Measurements from ENCODE around the gene CAPN1. TPM values are rescaled to one million over a fixed set of nuclear protein-coding genes. Genes with fewer than 3 reads are reported as not detected.
"Not testable (repeated sequence)": the region's sequence is repeated elsewhere in the genome, so short reads cannot be mapped to it uniquely, and the experiment has no call there.

CAPN1 gene
- total RNA-seq, 2 experiments from 2014 or later = 80.3 to 83.2 TPM

DNA sequence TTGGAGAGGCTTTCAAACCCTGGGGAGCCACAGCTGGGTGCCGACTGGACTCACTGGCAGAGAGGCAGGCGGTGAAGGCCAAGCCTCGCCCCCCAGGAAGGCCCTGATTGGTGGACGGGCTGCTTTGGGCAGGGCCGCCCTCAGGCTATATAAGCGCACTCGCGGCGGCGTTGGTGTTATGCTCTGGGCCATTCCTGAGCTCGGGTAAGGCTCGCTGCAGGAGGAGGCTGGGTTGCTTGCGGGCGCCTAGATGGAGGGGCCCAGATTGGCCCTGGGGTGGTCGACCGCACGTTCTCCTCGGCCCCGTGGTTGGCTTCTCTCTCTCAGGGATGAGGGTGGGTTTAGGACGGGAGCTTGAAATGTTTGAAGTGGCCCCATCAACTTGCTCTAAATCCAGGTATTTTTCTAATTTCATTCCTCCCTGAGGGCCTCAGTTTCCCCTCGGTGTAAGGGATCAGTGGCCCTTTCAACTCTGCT lies 11.6 kb upstream of the CAPN1 start, which contains the start of gene SPDYC:
Gene SPDYC, plus strand, starts transcription at position 176 of the 477 bp plus-strand sequence. CDS start 1,125 bp downstream, outside the sequence.
- Mint-ChIP-seq H3K4me3 (no peak within 1 kb of the TSS), H3K36me3 (ENCODE audit: low read depth) (no peaks in the 10 kb centered on the region), H3K27me3 (no peaks in the 10 kb centered on the region), H3K4me1 (ENCODE audit: low read depth) (no peaks in the 10 kb centered on the region), H3K27ac (peak within 1 kb of the TSS; percentile 24), H3K9me3 (no peaks in the 10 kb centered on the region)
- intact Hi-C loops (cut with DNase I, micrococcal nuclease) = no loop called here
- Histone ChIP-seq H3K4me1 (ENCODE audit: insufficient read depth, low read length) (peaks cover 9% of the 10 kb centered on the region), H3K4me3 (ENCODE audit: low read length) (no peak within 1 kb of the TSS), H3K36me3 (ENCODE audit: insufficient read depth, low read length) (no peaks in the 10 kb centered on the region), H3K27me3 (ENCODE audit: control insufficient read depth in 1 of 2, insufficient read depth in 2 of 2, low read length in 2 of 2) (no peaks in the 10 kb centered on the region), H3K9me3 (ENCODE audit: control insufficient read depth in 1 of 2, insufficient read depth in 1 of 2, low read length in 2 of 2) (no peaks in the 10 kb centered on the region), H3K27ac (ENCODE audit: low read depth in 1 of 2, low read length in 2 of 2) (no peak within 1 kb of the TSS)
- DNase-seq (no peak), ATAC-seq (ENCODE audit: poor library complexity) (no peak)
- TF ChIP-seq, protein P1, sequence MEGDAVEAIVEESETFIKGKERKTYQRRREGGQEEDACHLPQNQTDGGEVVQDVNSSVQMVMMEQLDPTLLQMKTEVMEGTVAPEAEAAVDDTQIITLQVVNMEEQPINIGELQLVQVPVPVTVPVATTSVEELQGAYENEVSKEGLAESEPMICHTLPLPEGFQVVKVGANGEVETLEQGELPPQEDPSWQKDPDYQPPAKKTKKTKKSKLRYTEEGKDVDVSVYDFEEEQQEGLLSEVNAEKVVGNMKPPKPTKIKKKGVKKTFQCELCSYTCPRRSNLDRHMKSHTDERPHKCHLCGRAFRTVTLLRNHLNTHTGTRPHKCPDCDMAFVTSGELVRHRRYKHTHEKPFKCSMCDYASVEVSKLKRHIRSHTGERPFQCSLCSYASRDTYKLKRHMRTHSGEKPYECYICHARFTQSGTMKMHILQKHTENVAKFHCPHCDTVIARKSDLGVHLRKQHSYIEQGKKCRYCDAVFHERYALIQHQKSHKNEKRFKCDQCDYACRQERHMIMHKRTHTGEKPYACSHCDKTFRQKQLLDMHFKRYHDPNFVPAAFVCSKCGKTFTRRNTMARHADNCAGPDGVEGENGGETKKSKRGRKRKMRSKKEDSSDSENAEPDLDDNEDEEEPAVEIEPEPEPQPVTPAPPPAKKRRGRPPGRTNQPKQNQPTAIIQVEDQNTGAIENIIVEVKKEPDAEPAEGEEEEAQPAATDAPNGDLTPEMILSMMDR (IDR thresholded peaks at IDR 0.05) = no peak
- CTCF ChIA-PET = no interaction called here
- POLR2A ChIA-PET = no interaction called here

DNA sequence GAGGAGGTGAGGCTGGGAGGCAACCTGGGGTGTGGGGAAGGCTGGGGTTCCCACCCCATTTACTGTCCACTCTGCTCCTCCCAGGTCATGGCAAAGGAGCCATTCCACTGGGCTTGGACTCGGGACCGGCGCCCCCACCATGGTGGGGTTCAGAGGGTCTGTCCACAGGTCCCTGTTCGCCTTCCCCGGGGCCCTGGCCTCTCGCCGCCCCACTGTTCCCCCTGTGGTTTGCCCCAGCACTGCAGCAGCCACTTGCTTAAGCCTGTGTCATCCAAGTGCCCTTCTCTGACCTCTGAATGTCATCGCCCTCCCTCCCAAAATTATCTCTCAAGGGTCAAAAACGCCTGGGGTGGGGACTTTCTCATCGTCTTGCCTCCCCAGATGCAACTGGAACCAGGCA lies 9.1 kb upstream of the CAPN1 start:
- DNase-seq (no peak), ATAC-seq (ENCODE audit: poor library complexity) (no peak)
- Mint-ChIP-seq H3K9me3 (no peaks in the 10 kb centered on the region), H3K27me3 (no peaks in the 10 kb centered on the region), H3K36me3 (ENCODE audit: low read depth) (no peaks in the 10 kb centered on the region), H3K4me3 (no peak overlapping the region), H3K4me1 (ENCODE audit: low read depth) (no peaks in the 10 kb centered on the region), H3K27ac (no peak overlapping the region)
- TF ChIP-seq, protein P1 (IDR thresholded peaks at IDR 0.05) = no peak
- POLR2A ChIA-PET = no interaction called here
- no peaks in the 10 kb centered on the region for H3K36me3 ChIP-seq (ENCODE audit: insufficient read depth, low read length)
- intact Hi-C loops (cut with DNase I, micrococcal nuclease) = no loop called here
- peaks cover 9% of the 10 kb centered on the region for H3K4me1 ChIP-seq (ENCODE audit: insufficient read depth, low read length)
- no peak overlapping the region for H3K4me3 ChIP-seq (ENCODE audit: low read length)
- no peaks in the 10 kb centered on the region for H3K27me3 ChIP-seq (ENCODE audit: control insufficient read depth in 1 of 2, insufficient read depth in 2 of 2, low read length in 2 of 2)
- no peak overlapping the region for H3K27ac ChIP-seq (ENCODE audit: low read depth in 1 of 2, low read length in 2 of 2)
- CTCF ChIA-PET = no interaction called here
- H3K9me3 ChIP-seq (ENCODE audit: control insufficient read depth in 1 of 2, insufficient read depth in 1 of 2, low read length in 2 of 2) = no peaks in the 10 kb centered on the region

DNA sequence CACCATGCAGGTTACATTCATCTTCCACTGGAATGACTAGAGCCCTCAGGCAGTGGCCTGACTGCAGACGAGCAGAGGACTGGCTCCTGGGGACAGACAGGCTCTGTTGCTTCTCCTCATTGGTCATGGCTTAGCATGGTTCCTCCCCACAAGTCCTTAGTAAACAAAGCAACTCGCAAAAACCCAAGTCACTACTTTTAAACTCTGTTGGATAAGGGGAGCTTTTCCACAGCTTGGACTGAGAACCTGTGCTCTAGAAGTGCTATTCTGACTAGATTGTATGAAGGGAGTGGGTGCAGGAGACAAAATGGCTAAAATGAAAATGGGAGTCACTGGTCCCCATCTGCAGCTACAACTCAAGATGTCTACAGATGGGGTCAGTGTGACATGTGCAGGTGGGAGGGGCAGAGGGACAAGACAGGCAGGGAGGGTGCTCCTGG lies 7.1 kb upstream of the CAPN1 start:
- DNase-seq; H3K36me3 Mint-ChIP-seq (ENCODE audit: low read depth); H3K27ac Mint-ChIP-seq; H3K9me3 Mint-ChIP-seq; H3K4me1 Mint-ChIP-seq (ENCODE audit: low read depth); H3K36me3 ChIP-seq (ENCODE audit: insufficient read depth, low read length); H3K4me3 Mint-ChIP-seq; H3K4me1 ChIP-seq (ENCODE audit: insufficient read depth, low read length); CTCF ChIA-PET; H3K9me3 ChIP-seq (ENCODE audit: control insufficient read depth in 1 of 2, insufficient read depth in 1 of 2, low read length in 2 of 2); ATAC-seq (ENCODE audit: poor library complexity); H3K27me3 ChIP-seq (ENCODE audit: control insufficient read depth in 1 of 2, insufficient read depth in 2 of 2, low read length in 2 of 2); H3K27me3 Mint-ChIP-seq; H3K27ac ChIP-seq (ENCODE audit: low read depth in 1 of 2, low read length in 2 of 2); intact Hi-C loops (cut with DNase I, micrococcal nuclease); H3K4me3 ChIP-seq (ENCODE audit: low read length): not testable (repeated sequence)
- POLR2A ChIA-PET = interaction anchor here (1.0 kb wide), 1 partner anchor 40 kb away, joined by 4 read pairs; no protein-coding TSS in a partner anchor
